Limb (tissue), 2 donors: Measurements from ENCODE around the gene CFAP90.

Experiments used
- DNase-seq, 2 donors: peaks; one replicate each; pipeline ENCODE4 v3.0.0-alpha.2; 2016; ENCODE audit errors: extremely low spot score in 2 of 2

Gene CFAP90

DNA sequence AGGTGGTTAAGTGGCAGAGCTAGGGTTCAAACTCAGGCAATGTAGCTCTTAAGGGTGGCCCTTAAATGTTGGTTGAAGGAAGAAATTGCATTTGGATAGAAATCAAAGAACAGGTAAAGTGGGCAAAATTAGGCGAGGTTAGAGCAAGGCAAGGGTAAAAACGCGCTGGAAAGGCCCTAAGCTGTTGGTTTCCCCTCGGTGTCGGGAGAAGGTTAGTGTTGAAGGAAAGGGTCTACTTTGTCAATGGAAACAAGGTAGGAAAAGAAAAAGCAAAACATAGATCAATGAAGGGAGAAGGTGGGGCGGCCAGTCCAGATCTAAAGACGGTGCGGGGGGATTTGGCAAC, 17.5 kb upstream of the CFAP90 start:
- DNase-seq: no peak

DNA sequence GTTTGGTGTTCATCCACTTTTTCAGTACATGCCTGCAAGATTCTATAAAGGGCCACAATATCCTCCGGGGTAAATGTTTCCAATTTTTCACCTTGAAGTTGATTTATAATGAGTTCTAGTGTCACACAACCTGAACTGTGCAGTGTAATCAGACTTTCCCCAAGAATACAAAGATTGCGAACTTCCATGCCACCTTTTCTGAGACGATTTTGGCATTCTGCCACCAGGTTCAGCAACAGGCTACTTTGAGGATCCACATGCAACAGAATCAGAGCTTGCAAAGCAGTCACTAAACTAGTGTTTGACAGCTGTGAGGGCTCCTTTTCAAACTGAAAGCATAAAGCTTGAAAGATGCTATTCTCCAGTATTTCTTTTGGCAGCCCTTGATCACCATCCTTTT, 16.3 kb upstream of the CFAP90 start:
- no peak for DNase-seq

DNA sequence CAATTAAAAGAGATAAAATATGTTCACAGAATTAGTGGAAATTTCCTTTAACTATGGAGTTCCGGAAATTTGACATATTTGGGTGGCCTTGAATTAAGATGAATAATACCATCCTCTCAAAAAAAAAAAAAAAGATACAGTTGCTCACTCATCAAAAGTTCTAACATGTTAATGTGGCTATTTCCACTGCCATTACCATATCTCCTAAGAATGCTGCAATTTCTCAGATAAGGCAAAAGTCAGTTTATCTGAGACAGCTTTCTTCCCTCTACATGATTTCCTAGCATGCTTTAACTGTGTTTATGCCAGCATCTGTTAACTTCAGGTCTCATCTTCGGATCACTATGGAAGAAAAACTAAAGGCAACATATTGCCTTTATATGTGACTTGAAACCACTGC, 15.3 kb upstream of the CFAP90 start:
- DNase-seq: no peak

- DNase-seq: no peak
These were observed 7.1 kb upstream of the CFAP90 start for GRCh38 chr5:7857926-7858632.

GRCh38 chr5:7857361-7857760, 6.4 kb upstream of the CFAP90 start:
- DNase-seq: no peak

DNA sequence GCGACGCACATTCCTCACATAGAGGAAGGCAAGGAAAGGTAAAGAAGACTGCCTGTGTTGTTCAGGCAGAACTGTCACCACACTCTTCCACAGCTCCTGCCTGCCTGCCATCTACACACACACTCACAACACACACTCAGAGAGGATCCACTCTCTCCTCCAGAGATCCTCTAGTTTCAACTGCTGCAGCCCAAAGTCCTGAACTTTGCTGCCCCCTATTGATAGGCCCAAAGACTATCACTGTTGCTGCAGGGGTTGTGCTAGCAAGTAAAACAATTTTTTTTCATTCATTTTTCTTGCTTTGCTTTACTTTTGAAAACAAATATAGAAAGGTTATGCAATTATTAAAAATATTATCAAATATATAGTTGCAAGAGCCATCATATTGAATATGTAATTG, 5.9 kb upstream of the CFAP90 start:
- peak; percentile 35 to 52 for DNase-seq

DNA sequence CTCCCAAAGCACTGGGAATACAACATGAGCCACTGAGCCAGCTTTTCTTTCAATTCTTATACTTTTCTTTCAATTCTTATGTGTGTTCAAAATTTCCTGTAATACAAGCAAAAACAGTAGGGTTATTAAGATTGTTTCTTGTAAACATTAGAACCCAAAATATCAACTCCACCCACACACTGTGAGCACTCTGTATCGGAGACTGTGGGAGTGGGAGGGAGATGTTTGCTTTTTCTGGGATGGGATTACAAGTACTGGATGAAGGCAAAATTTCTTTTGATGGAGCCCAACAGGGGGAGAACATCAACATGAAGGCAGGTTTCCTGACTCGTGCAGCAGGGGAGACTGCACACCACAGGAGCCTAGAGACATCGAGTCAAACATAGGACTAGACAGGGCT, 4.7 kb upstream of the CFAP90 start:
- no peak for DNase-seq

- DNase-seq: no peak
These were observed 2.1 kb upstream of the CFAP90 start for GRCh38 chr5:7852988-7853387.

DNA sequence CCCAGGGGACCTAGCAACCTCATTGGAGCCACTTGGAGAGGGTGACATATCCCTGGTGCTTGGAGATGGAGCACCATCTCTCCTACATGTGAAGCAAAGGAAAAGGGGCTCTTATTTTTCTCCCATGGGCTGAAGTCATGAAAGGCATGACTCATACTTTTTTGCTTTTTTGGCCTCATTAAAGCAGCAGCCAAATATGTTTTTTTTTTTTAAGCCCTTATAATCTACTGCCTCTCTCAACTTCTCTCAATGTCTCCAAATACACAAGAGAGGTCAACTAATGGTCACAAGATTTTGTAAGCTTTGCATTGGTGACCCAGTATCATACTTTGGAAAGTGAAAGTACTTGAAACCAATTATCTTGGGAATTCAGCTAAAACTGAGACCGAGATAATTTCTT, 1.6 kb upstream of the CFAP90 start:
- DNase-seq: no peak

DNA sequence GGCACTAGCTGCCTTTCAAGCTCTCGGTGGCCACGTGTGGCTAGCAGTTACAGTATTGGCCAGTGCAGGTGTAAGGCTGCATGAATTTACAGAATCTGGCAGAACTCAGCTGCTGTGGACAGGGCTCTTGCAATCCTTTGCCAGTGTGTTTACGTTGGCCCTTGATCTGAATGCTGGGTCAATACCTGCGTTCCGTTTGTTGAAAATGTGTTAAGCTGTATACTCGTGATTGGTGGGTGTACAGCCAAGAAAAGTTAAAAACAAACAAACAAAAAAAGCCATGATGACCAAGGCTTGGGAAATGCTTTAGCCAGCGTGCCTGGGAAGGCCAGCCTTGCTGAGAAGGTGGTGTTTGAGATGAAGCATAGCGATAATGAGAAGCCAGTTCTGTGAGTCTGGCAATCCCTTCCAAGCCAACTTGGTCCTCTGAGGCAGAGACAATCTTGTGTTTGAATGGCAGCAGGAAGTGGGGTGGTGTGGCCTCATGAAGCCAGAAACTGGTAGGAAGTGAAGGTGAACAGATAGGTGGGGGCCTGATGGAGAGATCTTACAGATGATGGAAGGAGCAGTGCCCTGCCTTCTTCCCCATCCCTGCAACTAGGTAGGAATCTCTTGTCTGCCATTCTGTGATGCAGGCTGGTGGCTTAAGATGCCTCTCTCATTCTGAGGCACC, 820 bp upstream of the CFAP90 start:
- no peak for DNase-seq

- DNase-seq: no peak
These were observed 283 bp upstream of the CFAP90 start for GRCh38 chr5:7851240-7851592.

DNA sequence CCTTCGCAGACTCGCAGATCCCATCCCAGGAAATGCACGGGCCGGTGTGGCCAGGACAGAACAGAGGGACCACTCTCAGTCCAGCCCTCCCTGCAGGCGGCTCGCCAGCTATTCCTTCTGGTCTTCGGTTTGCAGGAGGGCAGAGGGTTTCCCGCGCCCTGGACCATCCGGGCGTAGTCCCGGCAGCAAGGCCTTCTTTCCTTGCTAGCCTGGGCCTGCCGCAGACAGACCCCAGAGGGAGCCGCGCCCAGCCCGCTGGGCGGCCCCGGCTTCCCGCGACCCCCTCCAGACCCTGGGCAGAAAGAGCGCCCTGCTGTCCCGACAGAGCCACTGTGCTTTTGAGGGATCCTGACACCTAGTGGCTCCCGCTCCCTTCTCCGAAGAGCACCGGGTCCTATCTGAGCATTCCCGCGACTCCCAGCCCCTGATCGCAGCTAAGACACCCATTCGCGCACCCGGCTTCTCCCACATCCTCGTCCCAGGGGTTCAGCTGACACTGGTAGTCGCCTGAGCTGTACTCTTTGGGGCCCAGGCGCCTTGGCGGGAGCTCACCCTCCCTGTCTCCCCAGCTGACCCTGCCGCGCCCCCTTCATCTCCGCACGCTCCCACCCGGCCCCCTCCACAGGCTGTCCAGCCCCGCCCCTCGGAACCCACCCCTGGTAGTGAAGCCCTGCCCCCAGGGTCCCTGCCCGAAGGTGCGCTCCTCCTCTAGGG, 1.1 kb downstream of the CFAP90 start:
- peak in 1 of 2 donors; percentile 66 for DNase-seq

DNA sequence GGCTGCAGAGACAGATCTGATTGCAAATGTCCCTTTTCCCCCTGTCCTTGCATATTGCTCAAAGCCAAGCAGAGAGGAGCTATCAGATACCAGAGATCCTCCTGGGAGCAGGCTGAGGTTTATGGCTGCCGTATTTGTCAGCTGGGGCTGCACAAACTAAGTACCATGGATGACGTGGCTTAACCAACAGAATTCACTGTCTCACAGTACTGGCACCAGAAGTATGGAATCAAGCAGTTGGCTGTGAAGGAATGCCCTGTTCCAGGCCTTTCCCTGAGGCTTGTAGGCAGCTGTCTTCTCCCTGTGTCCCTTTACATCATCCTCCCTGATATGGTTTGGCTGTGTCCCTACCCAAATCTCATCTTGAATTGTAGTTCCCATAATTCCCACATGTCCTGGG, 2.6 kb downstream of the CFAP90 start:
- no peak for DNase-seq

DNA sequence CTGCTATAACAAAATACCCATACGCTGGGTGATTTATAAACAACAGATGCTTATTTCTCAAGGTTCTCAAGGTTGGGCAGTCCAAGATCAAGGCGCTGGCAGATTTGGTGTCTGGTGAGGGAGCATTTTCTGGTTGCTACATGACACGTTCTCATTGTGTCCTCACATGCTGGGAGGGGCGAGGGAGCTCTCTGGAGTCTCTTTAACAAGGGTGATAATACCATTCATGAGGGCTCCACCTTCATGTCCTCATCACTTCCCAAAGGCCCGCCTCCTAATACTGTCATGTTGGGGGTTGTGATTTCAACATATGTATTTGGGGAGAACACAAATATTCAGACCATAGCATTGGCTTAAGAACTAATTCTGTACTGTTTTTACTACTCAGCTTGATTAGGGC, 4.6 kb downstream of the CFAP90 start:
- DNase-seq: no peak

DNA sequence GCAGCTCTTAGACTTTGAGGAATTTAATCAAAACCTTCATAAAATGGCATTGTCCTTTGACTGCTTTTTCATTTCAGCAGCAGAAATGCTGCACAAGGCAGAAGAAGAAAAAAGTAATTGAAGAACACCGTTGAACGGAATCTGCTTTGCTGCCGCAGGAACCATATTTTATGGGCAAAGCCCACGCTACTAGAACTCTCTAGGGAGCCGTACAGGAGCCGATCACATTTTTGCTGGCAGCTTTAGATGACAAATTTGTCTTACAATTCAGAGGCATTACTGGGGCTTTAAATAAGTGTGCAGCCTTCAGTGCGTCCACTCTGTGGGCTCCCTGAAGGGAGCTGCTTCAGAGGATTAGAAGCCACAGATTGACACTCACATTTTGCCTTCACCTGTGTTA, 5.4 kb downstream of the CFAP90 start:
- DNase-seq: no peak

DNA sequence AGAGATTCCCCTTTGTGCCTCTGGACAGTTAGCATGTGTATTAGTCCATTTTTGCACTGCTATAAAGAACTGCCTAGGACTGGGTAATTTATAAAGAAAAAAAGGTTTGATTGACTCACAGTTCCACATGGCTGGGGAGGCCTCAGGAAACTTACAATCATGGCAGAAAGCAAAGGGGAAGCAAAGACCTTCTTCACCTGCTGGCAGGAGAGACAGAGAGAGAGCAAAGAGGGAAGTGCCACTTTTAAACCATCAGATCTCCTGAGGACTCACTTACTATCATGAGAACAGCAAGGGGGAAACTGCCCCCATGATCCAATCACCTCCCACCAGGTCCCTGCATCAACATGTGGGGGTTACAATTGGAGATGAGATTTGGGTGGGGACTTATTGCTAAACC, 6.0 kb downstream of the CFAP90 start:
- DNase-seq: no peak

DNA sequence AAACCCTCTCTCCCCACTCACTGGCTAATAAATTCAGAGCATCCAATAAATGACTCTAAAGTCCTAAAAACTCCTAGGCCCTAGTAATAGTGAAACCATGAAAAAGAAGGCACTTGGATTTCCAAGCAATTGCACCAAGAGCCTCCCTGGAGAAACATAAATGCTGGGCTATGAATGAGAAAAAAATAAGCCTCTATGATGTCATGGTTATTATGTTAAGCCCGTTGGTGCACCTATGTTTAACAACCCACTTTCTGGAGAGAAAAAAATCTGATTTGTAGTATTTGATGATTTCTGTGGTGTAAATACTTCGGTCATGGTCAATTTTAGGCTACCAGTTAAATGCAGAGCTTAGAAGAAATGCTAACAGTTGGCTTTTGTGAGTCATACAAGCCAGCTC, 8.4 kb downstream of the CFAP90 start:
- no peak for DNase-seq

DNA sequence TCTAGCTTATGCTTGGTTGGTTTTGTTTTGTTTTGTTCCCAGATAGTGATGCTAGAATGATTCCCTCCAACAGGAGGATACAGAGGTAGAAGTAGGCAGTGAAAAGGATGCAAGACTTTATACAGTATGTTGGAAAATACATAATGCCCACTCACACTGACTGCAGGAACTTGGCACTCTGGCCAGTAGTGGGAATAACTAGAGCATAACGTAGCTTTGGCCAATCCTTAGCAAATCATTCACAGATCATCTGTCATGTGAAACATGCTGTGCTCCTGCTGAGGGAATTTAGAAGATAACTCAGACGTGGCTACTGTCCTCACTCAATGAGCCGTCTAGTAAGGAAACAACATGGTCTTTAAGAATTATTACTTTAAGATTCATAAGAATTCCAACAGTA, 13.5 kb downstream of the CFAP90 start:
- no peak for DNase-seq

DNA sequence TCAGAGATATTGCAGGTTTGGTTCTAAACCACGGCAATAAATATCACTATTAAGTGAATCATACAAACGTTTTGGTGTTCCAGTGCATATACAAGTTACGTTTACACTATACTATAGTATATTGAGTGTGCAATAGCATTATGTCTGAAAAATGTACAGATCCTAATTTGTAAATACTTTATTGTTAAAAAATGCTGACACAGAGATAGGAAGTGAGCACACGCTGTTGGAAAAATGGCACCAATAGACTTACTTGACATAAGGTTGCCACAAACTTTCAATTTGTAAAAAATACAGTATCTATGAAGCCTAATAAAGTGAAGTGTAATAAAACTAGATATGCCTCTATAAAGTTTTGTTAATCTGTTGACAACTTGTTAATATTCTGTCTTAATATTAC, 16.0 kb downstream of the CFAP90 start:
- DNase-seq: no peak

GRCh38 chr5:7828269-7828668, 22.7 kb downstream of the CFAP90 start:
- DNase-seq: no peak

GRCh38 chr5:7827610-7828009, 23.3 kb downstream of the CFAP90 start:
- DNase-seq: no peak

DNA sequence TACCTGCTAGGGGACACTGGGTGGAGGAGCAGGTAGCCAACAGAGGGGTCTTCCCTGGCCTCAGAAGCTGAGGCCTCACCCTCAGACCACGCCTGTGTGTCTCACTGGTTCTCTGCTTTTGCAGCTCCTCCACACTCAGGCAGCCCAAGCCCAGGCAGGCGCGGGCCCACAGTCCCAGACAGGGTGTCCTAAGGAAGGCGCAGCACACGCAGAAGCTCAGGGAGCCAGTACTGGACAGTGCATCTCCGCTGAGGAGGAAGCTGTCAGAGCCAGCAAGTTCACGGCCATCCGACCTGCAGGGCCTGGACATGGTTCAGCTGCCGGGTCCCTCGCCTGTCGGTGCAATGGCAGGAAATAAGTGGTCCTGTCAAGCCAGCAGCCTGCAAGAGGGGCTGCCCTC, 25.3 kb downstream of the CFAP90 start:
- DNase-seq: no peak

DNA sequence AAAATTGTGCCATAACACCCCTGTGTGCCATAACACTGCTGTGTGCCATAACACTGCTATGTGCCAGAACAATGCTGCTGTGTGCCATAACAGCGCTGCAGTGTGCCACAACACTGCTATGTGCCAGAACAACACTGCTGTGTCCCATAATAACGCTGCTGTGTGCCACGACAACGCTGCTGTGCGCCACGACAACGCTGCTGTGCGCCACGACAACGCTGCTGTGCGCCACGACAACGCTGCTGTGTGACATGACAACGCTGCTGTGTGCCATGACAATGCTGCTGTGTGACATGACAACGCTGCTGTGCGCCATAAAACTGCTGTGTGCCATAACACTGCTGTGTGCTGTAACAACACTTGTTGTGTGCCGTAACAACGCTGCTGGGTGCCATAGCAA, 25.9 kb downstream of the CFAP90 start:
- no peak for DNase-seq
